Fibroblast of villous mesenchyme (primary cell): ENCODE results near the gene ALX3. TPM values are rescaled to one million over a fixed set of nuclear protein-coding genes. Genes with fewer than 3 reads are reported as not detected.

ENCODE experiments used
- DNase-seq: peaks from one replicate; pipeline ENCODE4 v3.0.0-alpha.2; 2010; ENCODE audit warnings: low read depth
- H3K4me3 ChIP-seq: 2 replicates; pipeline ENCODE4 v1.5.1; 2011; ENCODE audit warnings: low read depth, mild to moderate bottlenecking, low read length
- total RNA-seq: library from RNA; depleted of rRNA; stranded (reverse); fragments of >200 nt; gene quantifications from 2 replicates; pipeline ENCODE4 v1.2.3, GENCODE V29; 2012
- TF ChIP-seq, protein P1 (sequence below): IDR thresholded peaks from 2 replicates; pipeline ENCODE4 v1.5.1; 2012; ENCODE audit warnings: low read depth, mild to moderate bottlenecking, low read length; ENCODE audit not compliant: insufficient read depth

Gene ALX3
- total RNA-seq, 1 donor: not detected

DNA sequence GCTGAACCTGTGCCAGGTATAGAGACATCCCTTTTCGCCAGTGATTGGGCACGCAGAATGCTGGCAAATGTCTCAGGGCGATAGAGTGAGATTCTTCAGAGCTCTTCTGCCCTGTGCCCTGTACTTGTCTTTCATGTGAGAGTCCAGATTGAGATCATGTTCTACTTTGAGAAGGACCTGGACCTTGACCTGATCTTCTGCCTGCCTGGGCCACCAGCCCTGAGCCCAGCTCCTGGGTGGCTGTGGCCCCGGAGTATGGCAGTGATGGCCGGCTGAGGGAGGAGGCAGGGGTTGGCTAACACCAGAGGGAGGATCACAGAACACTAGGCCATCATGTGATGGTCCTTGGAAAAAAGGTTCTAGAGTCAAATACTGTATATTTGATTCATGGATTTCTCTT, 22.2 kb downstream of the ALX3 start:
- TF ChIP-seq, protein P1, sequence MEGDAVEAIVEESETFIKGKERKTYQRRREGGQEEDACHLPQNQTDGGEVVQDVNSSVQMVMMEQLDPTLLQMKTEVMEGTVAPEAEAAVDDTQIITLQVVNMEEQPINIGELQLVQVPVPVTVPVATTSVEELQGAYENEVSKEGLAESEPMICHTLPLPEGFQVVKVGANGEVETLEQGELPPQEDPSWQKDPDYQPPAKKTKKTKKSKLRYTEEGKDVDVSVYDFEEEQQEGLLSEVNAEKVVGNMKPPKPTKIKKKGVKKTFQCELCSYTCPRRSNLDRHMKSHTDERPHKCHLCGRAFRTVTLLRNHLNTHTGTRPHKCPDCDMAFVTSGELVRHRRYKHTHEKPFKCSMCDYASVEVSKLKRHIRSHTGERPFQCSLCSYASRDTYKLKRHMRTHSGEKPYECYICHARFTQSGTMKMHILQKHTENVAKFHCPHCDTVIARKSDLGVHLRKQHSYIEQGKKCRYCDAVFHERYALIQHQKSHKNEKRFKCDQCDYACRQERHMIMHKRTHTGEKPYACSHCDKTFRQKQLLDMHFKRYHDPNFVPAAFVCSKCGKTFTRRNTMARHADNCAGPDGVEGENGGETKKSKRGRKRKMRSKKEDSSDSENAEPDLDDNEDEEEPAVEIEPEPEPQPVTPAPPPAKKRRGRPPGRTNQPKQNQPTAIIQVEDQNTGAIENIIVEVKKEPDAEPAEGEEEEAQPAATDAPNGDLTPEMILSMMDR: no peak
- no peak overlapping the region for H3K4me3 ChIP-seq
- no peak for DNase-seq

DNA sequence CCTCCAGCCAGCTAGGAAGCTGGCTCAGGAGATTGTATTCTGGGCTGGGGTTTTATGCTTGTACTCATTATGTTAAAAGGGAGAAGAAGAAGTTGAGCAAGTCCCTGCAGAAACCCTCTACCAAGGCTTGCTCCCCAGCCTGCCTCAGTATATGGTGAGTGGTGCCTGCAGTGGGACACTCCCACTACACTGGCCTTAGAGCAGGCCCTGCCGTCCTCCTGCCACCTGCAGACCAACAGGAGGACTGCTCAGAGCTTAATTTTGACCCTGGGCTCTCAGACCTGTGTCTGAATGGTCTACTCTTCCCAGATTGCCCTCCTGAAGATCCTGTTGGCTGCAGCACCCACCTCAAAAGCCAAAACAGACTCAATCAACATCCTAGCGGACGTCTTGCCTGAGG, 23.0 kb downstream of the ALX3 start:
- TF ChIP-seq, protein P1: no peak
- H3K4me3 ChIP-seq: no peak overlapping the region
- no peak for DNase-seq

DNA sequence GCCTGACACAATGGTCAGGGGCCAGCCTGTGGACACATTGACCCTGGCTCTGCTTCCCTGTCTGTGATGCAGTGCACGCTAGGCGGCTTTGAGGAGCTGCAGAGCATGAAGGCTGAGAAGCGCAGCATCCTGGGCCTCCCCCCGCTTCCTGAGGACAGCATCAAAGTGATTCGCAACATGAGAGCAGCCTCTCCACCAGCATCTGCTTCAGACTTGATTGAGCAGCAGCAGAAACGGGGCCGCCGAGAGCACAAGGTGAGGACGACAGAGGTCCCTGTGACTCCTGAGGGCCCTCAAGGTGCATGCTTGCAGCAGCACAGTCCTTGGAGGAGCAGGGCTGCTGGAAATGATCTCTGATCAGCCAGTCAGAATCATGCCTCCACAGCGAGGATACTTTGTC, 27.5 kb downstream of the ALX3 start:
- H3K4me3 ChIP-seq: no peak overlapping the region
- no peak for DNase-seq
- TF ChIP-seq, protein P1: no peak

DNA sequence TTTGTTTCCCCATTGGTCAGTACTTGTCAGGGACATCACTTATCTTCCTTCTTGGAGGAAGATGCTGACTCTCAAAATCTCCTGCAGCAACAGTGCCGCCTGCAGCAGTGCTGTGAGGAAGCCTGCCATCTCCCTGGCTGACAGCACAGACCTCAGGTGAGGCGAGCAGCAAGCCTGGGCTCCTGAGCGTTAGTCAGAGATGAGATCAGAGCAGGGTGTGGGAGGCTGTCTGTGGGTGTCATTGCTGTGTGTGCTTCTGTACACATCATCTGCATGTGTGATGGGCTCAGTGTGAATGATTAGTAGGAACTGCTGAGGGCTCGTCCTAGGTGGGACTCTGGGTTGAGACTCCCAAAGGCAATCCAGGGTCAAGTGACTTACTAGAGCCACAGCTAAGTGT, 29.9 kb downstream of the ALX3 start:
- no peak overlapping the region for H3K4me3 ChIP-seq
- TF ChIP-seq, protein P1: no peak
- DNase-seq: no peak

DNA sequence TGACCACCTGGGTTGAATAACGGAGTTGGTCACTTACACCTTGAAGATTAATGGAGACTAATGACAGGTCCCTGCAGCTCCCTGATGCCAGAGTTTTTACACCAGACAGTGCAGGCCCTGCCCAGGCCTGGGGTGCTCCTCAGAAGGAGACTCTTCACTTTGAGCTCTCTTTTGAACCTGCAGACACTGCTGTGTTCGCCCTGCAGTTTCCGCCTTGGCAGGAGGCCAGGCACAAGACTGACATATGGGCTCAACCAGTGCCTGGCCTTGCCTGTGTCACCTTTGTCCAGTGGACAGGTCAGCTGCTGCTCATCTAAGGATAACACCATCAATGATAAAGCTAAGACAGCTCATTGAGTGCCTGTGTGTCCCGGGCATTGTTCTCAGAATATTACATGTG, 30.8 kb downstream of the ALX3 start:
- DNase-seq: no peak
- H3K4me3 ChIP-seq: no peak overlapping the region
- TF ChIP-seq, protein P1: no peak

DNA sequence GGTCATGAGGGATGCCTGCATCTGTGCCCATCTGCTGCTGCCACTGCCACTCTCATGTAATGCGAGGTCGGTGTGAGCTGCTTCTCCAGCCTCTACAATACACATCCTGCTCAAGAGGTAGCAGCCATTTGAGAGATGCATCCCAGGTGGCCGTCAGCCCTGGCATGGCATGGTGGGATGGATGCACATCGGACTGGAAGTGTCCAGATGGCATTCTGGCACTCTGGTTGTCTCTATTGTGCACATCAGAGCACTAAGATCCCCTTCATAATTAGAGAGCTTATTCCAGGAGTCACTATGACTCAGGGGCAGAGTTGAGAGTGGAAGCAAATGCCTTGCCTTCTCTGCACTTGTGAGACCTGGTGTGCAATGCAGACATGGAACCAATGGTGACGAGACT, 32.2 kb downstream of the ALX3 start:
- no peak for DNase-seq
- TF ChIP-seq, protein P1: no peak
- no peak overlapping the region for H3K4me3 ChIP-seq

DNA sequence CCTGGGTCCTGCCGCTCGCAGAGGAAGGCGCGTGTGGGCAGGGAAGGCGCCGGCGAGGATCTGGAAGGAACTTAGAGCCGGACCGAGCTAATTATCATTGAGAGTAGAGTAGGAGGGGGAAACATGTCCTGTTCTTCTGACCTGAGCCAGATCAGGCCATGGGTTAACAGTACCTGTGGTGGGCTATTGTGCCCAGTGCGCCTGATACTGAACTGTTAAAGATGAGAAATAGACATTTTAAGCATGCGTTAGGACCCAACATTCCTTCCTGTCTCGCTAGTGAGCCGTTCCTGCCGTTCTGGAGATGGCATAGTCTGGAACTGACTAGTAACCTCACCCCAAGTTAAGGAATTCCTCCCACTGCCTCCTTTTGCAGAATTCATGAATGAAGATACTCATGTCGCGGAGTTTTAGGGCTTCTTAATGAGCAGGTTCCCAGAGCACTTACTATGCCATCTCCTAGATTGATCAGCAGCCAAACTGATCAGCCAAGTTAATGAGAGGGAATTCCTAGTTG, 35.2 kb downstream of the ALX3 start:
- no peak for DNase-seq
- H3K4me3 ChIP-seq: peak overlapping the region; percentile 80
- TF ChIP-seq, protein P1: no peak
